IPS-NIHi7 (cell line): ENCODE measurements around the gene PRSS16.
"Not testable (repeated sequence)": the region's sequence is repeated elsewhere in the genome, so short reads cannot be mapped to it uniquely, and the experiment has no call there.

Source experiments
- DNase-seq: peaks from one replicate; pipeline ENCODE4 v3.0.0; 2012; ENCODE audit warnings: mixed read lengths; ENCODE audit errors: extremely low spot score

Gene PRSS16

GRCh38 chr6:27247133-27247836, at the start of gene PRSS16:
PRSS16 (plus strand) TSS chr6:27247701; CDS start chr6:27247738, 37 bp downstream.
- no peak for DNase-seq

- no peak for DNase-seq
Measured at GRCh38 chr6:27205375-27206278, 41.9 kb upstream of the PRSS16 start.

- DNase-seq = no peak
Measured at GRCh38 chr6:27206806-27207205, 40.7 kb upstream of the PRSS16 start.

- DNase-seq = no peak
Measured at GRCh38 chr6:27208042-27208441, 39.5 kb upstream of the PRSS16 start.

- DNase-seq = no peak
Measured at GRCh38 chr6:27209196-27209595, 38.3 kb upstream of the PRSS16 start.

- DNase-seq = no peak
Measured at GRCh38 chr6:27209659-27210269, 37.7 kb upstream of the PRSS16 start.

- not testable (repeated sequence) for DNase-seq
Measured at GRCh38 chr6:27213091-27213517, 34.4 kb upstream of the PRSS16 start.

- peak; percentile 32 for DNase-seq
Measured at GRCh38 chr6:27213544-27214125, 33.9 kb upstream of the PRSS16 start.

- no peak for DNase-seq
Measured at GRCh38 chr6:27214126-27214601, 33.3 kb upstream of the PRSS16 start.

- DNase-seq = no peak
Measured at GRCh38 chr6:27216874-27217273, 30.6 kb upstream of the PRSS16 start.

GRCh38 chr6:27222971-27223370, 24.5 kb upstream of the PRSS16 start:
- not testable (repeated sequence) for DNase-seq

- no peak for DNase-seq
Measured at GRCh38 chr6:27224729-27225128, 22.8 kb upstream of the PRSS16 start.

GRCh38 chr6:27228963-27229477, 18.5 kb upstream of the PRSS16 start:
- DNase-seq = no peak

GRCh38 chr6:27230758-27231111, 16.8 kb upstream of the PRSS16 start:
- no peak for DNase-seq

- DNase-seq = no peak
Measured at GRCh38 chr6:27234576-27234975, 12.9 kb upstream of the PRSS16 start.

- DNase-seq = peak; percentile 38
Measured at GRCh38 chr6:27237089-27237803, 10.3 kb upstream of the PRSS16 start.

- peak; percentile 20 for DNase-seq
Measured at GRCh38 chr6:27238010-27238983, 9.2 kb upstream of the PRSS16 start.

GRCh38 chr6:27239258-27239657, 8.2 kb upstream of the PRSS16 start:
- DNase-seq = no peak

- no peak for DNase-seq
Measured at GRCh38 chr6:27241443-27241842, 6.1 kb upstream of the PRSS16 start.
